ENCODE measurements around the gene RERE.

DNA sequence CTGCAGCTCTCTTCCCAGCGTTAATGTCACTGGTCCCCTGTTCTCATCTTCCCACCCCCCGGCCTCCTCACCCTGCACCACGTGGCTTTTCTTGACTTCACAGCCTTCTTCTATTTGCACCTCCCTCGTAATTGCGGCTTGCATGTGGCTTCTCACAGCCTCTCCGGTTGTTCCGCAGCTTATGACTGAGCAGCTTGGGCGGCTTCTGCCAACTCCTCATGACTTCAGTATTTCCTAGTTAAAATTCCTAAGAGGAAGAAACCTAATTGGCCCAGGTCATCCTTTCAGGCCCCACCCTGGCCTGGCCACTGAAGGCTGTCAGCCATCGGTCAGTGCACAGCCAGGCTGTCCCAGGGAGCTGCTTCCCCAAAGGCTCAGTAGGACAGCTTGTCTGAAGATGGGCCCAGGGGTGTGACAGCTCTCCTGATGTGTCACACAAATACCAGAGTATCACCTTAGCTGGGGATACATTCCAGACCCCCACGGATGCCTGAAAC is 8.6 kb upstream of the RERE start:
- TF ChIP-seq, protein P1, sequence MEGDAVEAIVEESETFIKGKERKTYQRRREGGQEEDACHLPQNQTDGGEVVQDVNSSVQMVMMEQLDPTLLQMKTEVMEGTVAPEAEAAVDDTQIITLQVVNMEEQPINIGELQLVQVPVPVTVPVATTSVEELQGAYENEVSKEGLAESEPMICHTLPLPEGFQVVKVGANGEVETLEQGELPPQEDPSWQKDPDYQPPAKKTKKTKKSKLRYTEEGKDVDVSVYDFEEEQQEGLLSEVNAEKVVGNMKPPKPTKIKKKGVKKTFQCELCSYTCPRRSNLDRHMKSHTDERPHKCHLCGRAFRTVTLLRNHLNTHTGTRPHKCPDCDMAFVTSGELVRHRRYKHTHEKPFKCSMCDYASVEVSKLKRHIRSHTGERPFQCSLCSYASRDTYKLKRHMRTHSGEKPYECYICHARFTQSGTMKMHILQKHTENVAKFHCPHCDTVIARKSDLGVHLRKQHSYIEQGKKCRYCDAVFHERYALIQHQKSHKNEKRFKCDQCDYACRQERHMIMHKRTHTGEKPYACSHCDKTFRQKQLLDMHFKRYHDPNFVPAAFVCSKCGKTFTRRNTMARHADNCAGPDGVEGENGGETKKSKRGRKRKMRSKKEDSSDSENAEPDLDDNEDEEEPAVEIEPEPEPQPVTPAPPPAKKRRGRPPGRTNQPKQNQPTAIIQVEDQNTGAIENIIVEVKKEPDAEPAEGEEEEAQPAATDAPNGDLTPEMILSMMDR (IDR thresholded peaks at IDR 0.05) = no peak
- TF ChIP-seq POLR2A (IDR thresholded peaks at IDR 0.05) = no peak

Data from heart left ventricle (tissue), 13 donors.